Osteoblast (primary cell): ENCODE results near the gene PHF12. TPM values are rescaled to one million over a fixed set of nuclear protein-coding genes. Genes with fewer than 3 reads are reported as not detected.
A peak's percentile ranks its signal among the peaks of the same experiment; 100 is the strongest.
"Not testable (repeated sequence)": the region's sequence is repeated elsewhere in the genome, so short reads cannot be mapped to it uniquely, and the experiment has no call there.

Source experiments
- DNase-seq: peaks from one replicate; pipeline ENCODE4 v3.0.0; 2011; ENCODE audit warnings: low spot score, mixed read lengths; ENCODE audit not compliant: insufficient read length; ENCODE audit errors: missing footprints
- H2AFZ ChIP-seq: 2 replicates; pipeline ENCODE4 v1.6.0; 2011; ENCODE audit warnings: mild to moderate bottlenecking, low read length
- H3K27ac ChIP-seq: 2 replicates; pipeline ENCODE4 v1.5.1; 2011; ENCODE audit warnings: mild to moderate bottlenecking, low read depth, low read length, moderate library complexity
- H3K27me3 ChIP-seq: 2 replicates; pipeline ENCODE4 v1.6.0; 2012; ENCODE audit warnings: mild to moderate bottlenecking, control low read depth, inconsistent platforms, low read length, moderate library complexity; ENCODE audit not compliant: insufficient read depth
- H3K36me3 ChIP-seq: 2 replicates; pipeline ENCODE4 v1.5.1; 2011; ENCODE audit warnings: mild to moderate bottlenecking, low read length, control low read depth, moderate library complexity; ENCODE audit not compliant: insufficient read depth
- H3K4me1 ChIP-seq: 2 replicates; pipeline ENCODE4 v1.5.1; 2011; ENCODE audit warnings: mild to moderate bottlenecking, low read length, control low read depth, moderate library complexity; ENCODE audit not compliant: insufficient read depth
- H3K4me2 ChIP-seq: 2 replicates; pipeline ENCODE4 v1.6.0; 2011; ENCODE audit warnings: mild to moderate bottlenecking, low read length; ENCODE audit not compliant: insufficient read depth
- H3K4me3 ChIP-seq: fragments of 200-600 bp; sonication (generic); 3 replicates; pipeline ENCODE4 v1.5.1; 2012; ENCODE audit warnings: mild to moderate bottlenecking, low read length, inconsistent platforms; ENCODE audit not compliant: insufficient read depth
- H3K79me2 ChIP-seq: 2 replicates; pipeline ENCODE4 v1.6.0; 2012; ENCODE audit warnings: mild to moderate bottlenecking, low read length, control low read depth, inconsistent platforms; ENCODE audit not compliant: insufficient read depth
- H3K9me3 ChIP-seq: 2 replicates; pipeline ENCODE4 v1.5.1; 2011; ENCODE audit warnings: low read depth, low read length, control low read depth
- H4K20me1 ChIP-seq: 2 replicates; pipeline ENCODE4 v1.6.0; 2012; ENCODE audit warnings: mild to moderate bottlenecking, low read length, control low read depth; ENCODE audit not compliant: insufficient read depth
- CTCF ChIP-seq: IDR thresholded peaks from 2 replicates; pipeline ENCODE4 v1.5.1; 2011; ENCODE audit warnings: mild to moderate bottlenecking, low read depth, low read length, moderate library complexity; ENCODE audit errors: extremely low read depth
- total RNA-seq: library from RNA; depleted of rRNA; stranded (reverse); fragments of >200 nt; gene quantifications from 2 replicates; pipeline ENCODE4 v1.2.3, GENCODE V29; 2012

PHF12 gene
- total RNA-seq, 1 donor = 26.8 TPM

GRCh38 chr17:28935744-28936460, 15.4 kb downstream of the PHF12 start:
- H3K4me1 ChIP-seq = peaks cover 25% of the 10 kb centered on the region
- no peaks in the 10 kb centered on the region for H3K27me3 ChIP-seq
- no peak for TF ChIP-seq CTCF
- no peak overlapping the region for H3K4me2 ChIP-seq
- peaks cover 76% of the 10 kb centered on the region for H4K20me1 ChIP-seq
- no peak overlapping the region for H2AFZ ChIP-seq
- H3K9me3 ChIP-seq = no peaks in the 10 kb centered on the region
- no peak overlapping the region for H3K4me3 ChIP-seq
- no peak for DNase-seq
- peaks cover 98% of the 10 kb centered on the region for H3K79me2 ChIP-seq
- no peak overlapping the region for H3K27ac ChIP-seq
- peaks cover 6% of the 10 kb centered on the region for H3K36me3 ChIP-seq

- H4K20me1 ChIP-seq = peaks cover 73% of the 10 kb centered on the region
- H3K4me1 ChIP-seq = peaks cover 21% of the 10 kb centered on the region
- peaks cover 98% of the 10 kb centered on the region for H3K79me2 ChIP-seq
- H2AFZ ChIP-seq, H3K4me3 ChIP-seq, H3K4me2 ChIP-seq, H3K36me3 ChIP-seq, H3K27ac ChIP-seq, H3K27me3 ChIP-seq, H3K9me3 ChIP-seq, DNase-seq: not testable (repeated sequence)
Measured at GRCh38 chr17:28934508-28934907, 16.8 kb downstream of the PHF12 start.

- Histone ChIP-seq H3K79me2 (peaks cover 90% of the 10 kb centered on the region), H3K4me1 (peaks cover 11% of the 10 kb centered on the region), H3K36me3 (peaks cover 7% of the 10 kb centered on the region), H3K4me3 (no peak overlapping the region), H3K4me2 (no peak overlapping the region), H2AFZ (no peak overlapping the region), H4K20me1 (peaks cover 65% of the 10 kb centered on the region), H3K27ac (no peak overlapping the region), H3K27me3 (no peaks in the 10 kb centered on the region), H3K9me3 (peaks cover 3% of the 10 kb centered on the region)
- no peak for DNase-seq
- TF ChIP-seq CTCF = no peak
Measured at GRCh38 chr17:28929787-28930186, 21.5 kb downstream of the PHF12 start.

- Histone ChIP-seq H3K36me3 (peaks cover 19% of the 10 kb centered on the region), H3K79me2 (peaks cover 84% of the 10 kb centered on the region), H3K27ac (peak overlapping the region; percentile 15), H3K27me3 (no peaks in the 10 kb centered on the region), H3K4me3 (no peak overlapping the region), H4K20me1 (peaks cover 61% of the 10 kb centered on the region), H3K4me2 (no peak overlapping the region), H3K4me1 (peaks cover 11% of the 10 kb centered on the region), H3K9me3 (peaks cover 3% of the 10 kb centered on the region), H2AFZ (no peak overlapping the region)
- DNase-seq = no peak
- TF ChIP-seq CTCF = no peak
Measured at GRCh38 chr17:28928061-28928460, 23.3 kb downstream of the PHF12 start.
